Measurements from ENCODE around the gene LCN10.

GRCh38 chr9:136722969-136723356, 19.8 kb downstream of the LCN10 start:
- TF ChIP-seq CTCF (IDR thresholded peaks at IDR 0.05; ENCODE audit: low read length): no peak
- TF ChIP-seq EZH2 (IDR thresholded peaks at IDR 0.05; ENCODE audit: borderline replicate concordance, low read length): no peak
